Caco-2 (cell line): ENCODE results near the gene ABCA3. TPM values are rescaled to one million over a fixed set of nuclear protein-coding genes. Genes with fewer than 3 reads are reported as not detected.

Source experiments
- BruUV-seq: library from RNA; stranded (reverse); fragments of 400-500 nt; replicated peaks from 2 replicates; lab custom pipeline; 2021; lab: Mats Ljungman, UMichigan
- CTCF ChIA-PET: fragments of 300-600 bp; sonication (Branson Sonifier 250); formaldehyde crosslinking; loops from one replicate; lab custom pipeline; 2022; ENCODE audit warnings: antibody characterized with exemption; lab: Charles Lee
- POLR2A ChIA-PET: fragments of 300-600 bp; sonication (Branson Sonifier 250); formaldehyde crosslinking; loops from one replicate; lab custom pipeline; 2022; ENCODE audit warnings: antibody characterized with exemption; lab: Charles Lee
- DNase-seq, 2 experiments: peaks; one replicate each; pipeline versions ENCODE4 v3.0.0 to v3.0.0-alpha.2; 2020 to 2022
- H3K27me3 ChIP-seq: replicated peaks from 2 replicates; pipeline ENCODE4 v1.6.0; 2011; ENCODE audit warnings: low read length; ENCODE audit not compliant: control insufficient read depth, insufficient read depth
- H3K36me3 ChIP-seq: 2 replicates; pipeline ENCODE4 v1.5.1; 2011; ENCODE audit warnings: low read length; ENCODE audit not compliant: control insufficient read depth, insufficient read depth
- H3K4me1 ChIP-seq: fragments of 250-450 bp; sonication (Bioruptor Pico); 2 replicates; pipeline ENCODE4 v1.5.1; 2020; ENCODE audit warnings: mild to moderate bottlenecking
- H3K4me3 ChIP-seq: 2 replicates; pipeline ENCODE4 v1.5.1; 2011; ENCODE audit warnings: low read depth, mild to moderate bottlenecking, control low read depth, low read length
- H3K9me3 ChIP-seq: fragments of 250-450 bp; sonication (Bioruptor Pico); 2 replicates; pipeline ENCODE4 v1.5.1; 2020; ENCODE audit warnings: mild to moderate bottlenecking, moderate library complexity
- H3K27ac Mint-ChIP-seq: one replicate; pipeline ENCODE4 v1.8.0; 2022; ENCODE audit warnings: mixed read lengths; ENCODE audit not compliant: unreplicated experiment
- H3K27me3 Mint-ChIP-seq: one replicate; pipeline ENCODE4 v1.8.0; 2022; ENCODE audit warnings: mixed read lengths; ENCODE audit not compliant: insufficient read depth, unreplicated experiment
- H3K36me3 Mint-ChIP-seq: one replicate; pipeline ENCODE4 v1.8.0; 2022; ENCODE audit warnings: mild to moderate bottlenecking, mixed read lengths; ENCODE audit not compliant: insufficient read depth, unreplicated experiment
- H3K4me1 Mint-ChIP-seq: one replicate; pipeline ENCODE4 v1.8.0; 2022; ENCODE audit warnings: low read depth, mixed read lengths; ENCODE audit not compliant: unreplicated experiment
- H3K4me3 Mint-ChIP-seq: one replicate; pipeline ENCODE4 v1.8.0; 2022; ENCODE audit warnings: mild to moderate bottlenecking, moderate library complexity, mixed read lengths; ENCODE audit not compliant: unreplicated experiment
- H3K9me3 Mint-ChIP-seq: one replicate; pipeline ENCODE4 v1.8.0; 2022; ENCODE audit warnings: mixed read lengths; ENCODE audit not compliant: unreplicated experiment
- CTCF ChIP-seq, 2 experiments: fragments of 200-600 bp in 1 of 2; IDR thresholded peaks; 1 replicate in 1 of 2; 2 replicates in 1 of 2; pipeline versions ENCODE4 v1.5.1 to v1.8.0; 2011 to 2022; ENCODE audit warnings: antibody characterized with exemption in 1 of 2, control low read depth in 1 of 2, inconsistent platforms in 1 of 2, low read depth in 1 of 2, low read length in 1 of 2, mild to moderate bottlenecking in 1 of 2, moderate library complexity in 1 of 2; ENCODE audit not compliant: insufficient read depth in 1 of 2, severe bottlenecking in 1 of 2, unreplicated experiment in 1 of 2
- intact Hi-C: fragments of 100-400 bp; cut with micrococcal nuclease; formaldehyde crosslinking; loops from one replicate; pipeline ENCODE4 v1.10.0; 2022; ENCODE audit not compliant: unreplicated experiment
- total RNA-seq: library from RNA; stranded (reverse); gene quantifications from 2 replicates; pipeline ENCODE4 v1.2.3, GENCODE V29; 2022

The ABCA3 gene
- total RNA-seq, 1 experiment from 2014 or later: 16.1 TPM

DNA sequence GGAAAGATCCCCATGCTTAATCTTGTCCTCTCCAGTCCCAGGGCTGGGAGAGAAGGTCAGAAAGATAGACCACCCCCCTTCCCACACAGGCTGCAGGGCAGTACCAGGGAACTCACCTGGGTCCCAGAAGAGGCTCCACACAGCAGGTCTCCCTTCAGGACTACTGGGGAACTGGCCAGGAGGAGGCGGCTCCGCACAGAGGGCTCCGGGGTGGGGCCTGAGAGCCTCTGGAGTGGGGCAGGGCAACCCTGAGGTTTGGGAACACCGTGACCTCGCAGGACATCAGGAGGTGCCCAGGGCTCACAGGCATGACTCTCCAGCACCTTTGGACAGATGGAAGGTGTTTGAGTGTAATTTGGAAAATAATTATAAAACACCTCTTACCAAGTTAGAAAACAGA is 11.0 kb downstream of the ABCA3 start:
- no peaks in the 10 kb centered on the region for H3K27me3 ChIP-seq
- peaks cover 6% of the 10 kb centered on the region for H3K36me3 Mint-ChIP-seq
- H3K4me3 Mint-ChIP-seq: no peak overlapping the region
- POLR2A ChIA-PET: no interaction called here
- H3K36me3 ChIP-seq: no peaks in the 10 kb centered on the region
- TF ChIP-seq CTCF (IDR thresholded peaks at IDR 0.05; ENCODE audit: insufficient read depth in 1 of 2, low read depth in 1 of 2, low read length in 1 of 2, severe bottlenecking in 1 of 2, unreplicated experiment in 1 of 2): no peak
- no peaks in the 10 kb centered on the region for H3K4me1 Mint-ChIP-seq
- no peaks in the 10 kb centered on the region for H3K9me3 ChIP-seq
- no peak for DNase-seq
- H3K27ac Mint-ChIP-seq: no peak overlapping the region
- BruUV-seq: no TSS peak
- intact Hi-C loops: no loop called here
- H3K9me3 Mint-ChIP-seq: no peaks in the 10 kb centered on the region
- no peaks in the 10 kb centered on the region for H3K4me1 ChIP-seq
- H3K4me3 ChIP-seq: no peak overlapping the region
- no peaks in the 10 kb centered on the region for H3K27me3 Mint-ChIP-seq
- CTCF ChIA-PET: no interaction called here

- Histone ChIP-seq H3K36me3 (no peaks in the 10 kb centered on the region), H3K27me3 (no peaks in the 10 kb centered on the region), H3K4me3 (no peak overlapping the region), H3K9me3 (no peaks in the 10 kb centered on the region), H3K4me1 (no peaks in the 10 kb centered on the region)
- no peak for TF ChIP-seq CTCF (IDR thresholded peaks at IDR 0.05; ENCODE audit: insufficient read depth in 1 of 2, low read depth in 1 of 2, low read length in 1 of 2, severe bottlenecking in 1 of 2, unreplicated experiment in 1 of 2)
- Mint-ChIP-seq H3K27ac (no peak overlapping the region), H3K4me3 (no peak overlapping the region), H3K27me3 (no peaks in the 10 kb centered on the region), H3K9me3 (no peaks in the 10 kb centered on the region), H3K36me3 (peaks cover 6% of the 10 kb centered on the region), H3K4me1 (no peaks in the 10 kb centered on the region)
- POLR2A ChIA-PET: no interaction called here
- BruUV-seq: no TSS peak
- DNase-seq: no peak
- intact Hi-C loops: no loop called here
- CTCF ChIA-PET: interaction anchor here (0.6 kb wide), 1 partner anchor 99 kb away, joined by 3 read pairs; no protein-coding TSS in a partner anchor
These were observed 12.1 kb downstream of the ABCA3 start for GRCh38 chr16:2328428-2328827.

- Mint-ChIP-seq H3K27ac (no peak overlapping the region), H3K9me3 (no peaks in the 10 kb centered on the region), H3K36me3 (peaks cover 5% of the 10 kb centered on the region), H3K27me3 (no peaks in the 10 kb centered on the region), H3K4me3 (no peak overlapping the region), H3K4me1 (no peaks in the 10 kb centered on the region)
- no peak for TF ChIP-seq CTCF (IDR thresholded peaks at IDR 0.05; ENCODE audit: insufficient read depth in 1 of 2, low read depth in 1 of 2, low read length in 1 of 2, severe bottlenecking in 1 of 2, unreplicated experiment in 1 of 2)
- intact Hi-C loops: loop anchor here (1.0 kb wide), 1 partner anchor 13 kb away; no protein-coding TSS in a partner anchor
- Histone ChIP-seq H3K27me3 (no peaks in the 10 kb centered on the region), H3K4me3 (no peak overlapping the region), H3K36me3 (no peaks in the 10 kb centered on the region), H3K4me1 (no peaks in the 10 kb centered on the region), H3K9me3 (no peaks in the 10 kb centered on the region)
- CTCF ChIA-PET: no interaction called here
- POLR2A ChIA-PET: no interaction called here
- no TSS peak for BruUV-seq
- DNase-seq: no peak
These were observed 14.3 kb downstream of the ABCA3 start for GRCh38 chr16:2326191-2326590.
